H9 (cell line): ENCODE results near the gene ZC3H10. TPM values are rescaled to one million over a fixed set of nuclear protein-coding genes. Genes with fewer than 3 reads are reported as not detected.

Experiments used
- DNase-seq: peaks from one replicate; pipeline ENCODE4 v3.0.0-alpha.2; 2017
- H2AFZ ChIP-seq: one replicate; pipeline ENCODE4 v1.6.1; 2013; ENCODE audit warnings: mild to moderate bottlenecking, low read length, control low read depth, moderate library complexity
- H2AK5ac ChIP-seq: 2 replicates; pipeline ENCODE4 v1.6.1; 2013; ENCODE audit warnings: low read length, control low read depth, mixed read lengths; ENCODE audit not compliant: insufficient read length
- H2BK120ac ChIP-seq: one replicate; pipeline ENCODE4 v1.6.1; 2013; ENCODE audit warnings: low read depth, mild to moderate bottlenecking, low read length, control low read depth, inconsistent platforms; ENCODE audit not compliant: poor library complexity, severe bottlenecking
- H2BK12ac ChIP-seq: 2 replicates; pipeline ENCODE4 v1.6.1; 2013; ENCODE audit warnings: low read length, control low read depth, mixed read lengths, low read depth; ENCODE audit not compliant: insufficient read length
- H2BK15ac ChIP-seq: 2 replicates; pipeline ENCODE4 v1.6.1; 2013; ENCODE audit warnings: low read depth, low read length, control low read depth
- H2BK20ac ChIP-seq: one replicate; pipeline ENCODE4 v1.6.1; 2013; ENCODE audit warnings: low read depth, mild to moderate bottlenecking, low read length, control low read depth, inconsistent platforms; ENCODE audit not compliant: poor library complexity, severe bottlenecking
- H2BK5ac ChIP-seq: 2 replicates; pipeline ENCODE4 v1.6.1; 2013; ENCODE audit warnings: low read length, control low read depth, mixed read lengths; ENCODE audit not compliant: insufficient read length
- H3K14ac ChIP-seq: 2 replicates; pipeline ENCODE4 v1.6.1; 2013; ENCODE audit warnings: low read length, control low read depth; ENCODE audit not compliant: insufficient read depth
- H3K18ac ChIP-seq: 2 replicates; pipeline ENCODE4 v1.6.1; 2013; ENCODE audit warnings: low read depth, mild to moderate bottlenecking, mixed read lengths, low read length, control low read depth; ENCODE audit not compliant: insufficient read length
- H3K23ac ChIP-seq: 2 replicates; pipeline ENCODE4 v1.6.1; 2013; ENCODE audit warnings: low read length, control low read depth, mixed read lengths, low read depth; ENCODE audit not compliant: insufficient read length
- H3K23me2 ChIP-seq: 2 replicates; pipeline ENCODE4 v1.6.1; 2013; ENCODE audit warnings: low read depth, mild to moderate bottlenecking, mixed read lengths, low read length, control low read depth; ENCODE audit not compliant: insufficient read length, poor library complexity, severe bottlenecking
- H3K27ac ChIP-seq: 2 replicates; pipeline ENCODE4 v1.5.1; 2013; ENCODE audit warnings: low read length, control low read depth, mixed read lengths, low read depth; ENCODE audit not compliant: insufficient read length
- H3K27me3 ChIP-seq: 2 replicates; pipeline ENCODE4 v1.6.1; 2013; ENCODE audit warnings: low read length, control low read depth, inconsistent platforms; ENCODE audit not compliant: insufficient read depth
- H3K4ac ChIP-seq: 2 replicates; pipeline ENCODE4 v1.6.1; 2013; ENCODE audit warnings: low read depth, mild to moderate bottlenecking, control low read depth, inconsistent platforms, low read length, moderate library complexity
- H3K4me1 ChIP-seq: 2 replicates; pipeline ENCODE4 v1.6.1; 2013; ENCODE audit warnings: low read length, control low read depth, inconsistent platforms; ENCODE audit not compliant: insufficient read depth
- H3K4me2 ChIP-seq: 2 replicates; pipeline ENCODE4 v1.6.1; 2013; ENCODE audit warnings: low read length, control low read depth, mixed read lengths; ENCODE audit not compliant: insufficient read length, insufficient read depth
- H3K56ac ChIP-seq: 2 replicates; pipeline ENCODE4 v1.6.1; 2013; ENCODE audit warnings: low read depth, mild to moderate bottlenecking, mixed read lengths, low read length, control low read depth; ENCODE audit not compliant: insufficient read length
- H3K79me1 ChIP-seq: 2 replicates; pipeline ENCODE4 v1.6.1; 2013; ENCODE audit warnings: low read depth, mild to moderate bottlenecking, moderate library complexity, low read length, control low read depth, inconsistent platforms; ENCODE audit not compliant: insufficient read depth, poor library complexity, severe bottlenecking
- H3K79me2 ChIP-seq: 2 replicates; pipeline ENCODE4 v1.6.1; 2013; ENCODE audit warnings: low read length, control low read depth, inconsistent platforms; ENCODE audit not compliant: insufficient read depth
- H3K9ac ChIP-seq: 2 replicates; pipeline ENCODE4 v1.6.1; 2013; ENCODE audit warnings: low read length, control low read depth, mixed read lengths; ENCODE audit not compliant: insufficient read length; ENCODE audit errors: extremely low read depth
- H3K9me3 ChIP-seq: one replicate; pipeline ENCODE4 v1.6.1; 2013; ENCODE audit warnings: low read depth, low read length, inconsistent platforms; ENCODE audit not compliant: control insufficient read depth
- H3T11ph ChIP-seq: one replicate; pipeline ENCODE4 v1.6.1; 2013; ENCODE audit warnings: mild to moderate bottlenecking, low read length, control low read depth, inconsistent platforms
- H4K20me1 ChIP-seq: one replicate; pipeline ENCODE4 v1.6.1; 2013; ENCODE audit not compliant: control insufficient read depth, insufficient read length, insufficient read depth
- H4K5ac ChIP-seq: 2 replicates; pipeline ENCODE4 v1.6.1; 2013; ENCODE audit warnings: low read depth, mild to moderate bottlenecking, mixed read lengths, low read length, control low read depth; ENCODE audit not compliant: insufficient read length
- H4K8ac ChIP-seq: replicated peaks from 2 replicates; pipeline ENCODE4 v1.6.1; 2013; ENCODE audit warnings: low read length, control low read depth, mixed read lengths, low read depth; ENCODE audit not compliant: insufficient read length
- H4K91ac ChIP-seq: 2 replicates; pipeline ENCODE4 v1.6.1; 2013; ENCODE audit warnings: low read depth, mild to moderate bottlenecking, moderate library complexity, mixed read lengths, low read length, control low read depth; ENCODE audit not compliant: insufficient read length
- H3K27ac Mint-ChIP-seq, 3 experiments: 2 replicates in 2 of 3; 3 replicates in 1 of 3; pipeline ENCODE4 v1.8.0; 2020 to 2021; ENCODE audit warnings: mixed read lengths in 3 of 3, mild to moderate bottlenecking in 1 of 3, moderate library complexity in 1 of 3
- H3K27me3 Mint-ChIP-seq: 2 replicates; pipeline ENCODE4 v1.8.0; 2021; ENCODE audit warnings: low read depth, mild to moderate bottlenecking, moderate library complexity, mixed read lengths
- H3K36me3 Mint-ChIP-seq, 3 experiments: 2 replicates in 2 of 3; 3 replicates in 1 of 3; pipeline ENCODE4 v1.8.0; 2020 to 2021; ENCODE audit warnings: low read depth in 3 of 3, mixed read lengths in 3 of 3; ENCODE audit not compliant: insufficient read depth in 1 of 3
- H3K4me1 Mint-ChIP-seq, 2 experiments: 2 replicates each; pipeline ENCODE4 v1.8.0; 2020; ENCODE audit warnings: mixed read lengths in 2 of 2
- H3K4me3 Mint-ChIP-seq, 2 experiments: 2 replicates in 1 of 2; 3 replicates in 1 of 2; pipeline ENCODE4 v1.8.0; 2020 to 2021; ENCODE audit warnings: mild to moderate bottlenecking in 2 of 2, mixed read lengths in 2 of 2, moderate library complexity in 1 of 2
- H3K9me3 Mint-ChIP-seq, 2 experiments: 2 replicates in 1 of 2; 3 replicates in 1 of 2; pipeline ENCODE4 v1.8.0; 2020; ENCODE audit warnings: mild to moderate bottlenecking in 2 of 2, mixed read lengths in 2 of 2, moderate library complexity in 1 of 2
- WGBS: extraction: QIAGEN DNeasy Blood & Tissue Kit; methylation state at CpG from one replicate; pipeline ENCODE4 v1.1.7; 2013; ENCODE audit warnings: missing lambda C conversion rate, low lambda C conversion rate, mixed read lengths; ENCODE audit not compliant: insufficient read length; ENCODE audit errors: extremely low coverage; 5-methylcytosine and 5-hydroxymethylcytosine counted together
- total RNA-seq: library from RNA; stranded (reverse); gene quantifications from 2 replicates; pipeline ENCODE4 v1.2.1, GENCODE V29; 2021
- TF ChIP-seq, protein P1 (sequence below): fragments of 200-600 bp; sonication (generic); conservative IDR thresholded peaks from 3 replicates; pipeline ENCODE4 v1.8.0; 2021; ENCODE audit warnings: antibody characterized with exemption, mild to moderate bottlenecking

Gene ZC3H10
- total RNA-seq, 1 experiment from 2014 or later = 9.4 TPM

DNA sequence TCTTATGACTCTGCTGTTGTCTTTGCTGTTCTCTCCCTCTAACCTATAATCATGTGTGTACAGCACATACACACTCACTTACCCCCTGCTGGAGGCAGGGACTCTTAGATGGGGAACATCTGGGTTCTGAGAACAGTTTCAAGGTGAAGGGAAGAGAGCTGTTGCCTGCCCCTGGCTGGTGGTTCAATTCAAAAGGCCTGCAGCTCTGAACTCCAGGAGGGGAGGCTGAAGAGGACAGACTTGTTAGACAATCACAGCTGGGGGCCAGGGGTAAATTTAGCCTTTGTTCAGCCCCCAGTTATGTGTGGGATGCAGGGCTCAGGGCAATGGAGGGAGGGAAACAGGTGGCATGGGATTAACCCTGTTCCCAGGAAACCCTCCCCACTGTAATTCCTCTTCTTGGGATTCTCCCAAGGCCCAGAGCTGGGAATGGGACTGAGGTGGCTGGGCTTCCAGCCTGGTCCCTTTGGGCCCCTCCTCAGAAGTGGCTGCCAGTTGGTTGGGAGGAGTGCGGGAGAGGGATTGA lies 36.2 kb downstream of the ZC3H10 start:
- Histone ChIP-seq H3K23ac (no peak overlapping the region), H3K27ac (no peak overlapping the region), H2BK5ac (no peak overlapping the region), H2BK12ac (no peak overlapping the region), H3K79me1 (no peaks in the 10 kb centered on the region), H3K18ac (no peak overlapping the region), H2BK120ac (no peak overlapping the region), H4K91ac (no peak overlapping the region), H3K56ac (no peak overlapping the region), H3K4ac (no peak overlapping the region), H3K27me3 (no peaks in the 10 kb centered on the region), H4K20me1 (no peaks in the 10 kb centered on the region), H3K9me3 (no peaks in the 10 kb centered on the region), H2AK5ac (no peak overlapping the region), H2AFZ (no peak overlapping the region), H3K79me2 (peaks cover 3% of the 10 kb centered on the region; the same call in 1 of the 2 replicates), H3K4me1 (0 out of 2 replicates have a peak, but pooled peaks cover 2% of the 10 kb centered on the region), H3K9ac (no peak overlapping the region), H4K5ac (no peak overlapping the region), H3T11ph (no peak overlapping the region), H4K8ac (no peak overlapping the region), H3K4me2 (no peak overlapping the region), H2BK15ac (no peak overlapping the region), H2BK20ac (no peak overlapping the region), H3K14ac (no peak overlapping the region), H3K23me2 (peaks cover 22% of the 10 kb centered on the region)
- Mint-ChIP-seq H3K27ac (peak overlapping the region; percentile 55 to 85 (median 62); a peak in 3 of 7 replicates), H3K9me3 (peaks cover 0 to 4% of the 10 kb centered on the region in 2 experiments; a peak in 3 of 5 replicates), H3K27me3 (peaks cover 4% of the 10 kb centered on the region; the same call in 1 of the 2 replicates), H3K4me3 (peak overlapping the region; percentile 21 to 64; a peak in 3 of 5 replicates), H3K4me1 (peaks cover 30 to 40% of the 10 kb centered on the region in 2 experiments), H3K36me3 (peaks cover 24 to 34% (median 33%) of the 10 kb centered on the region in 3 experiments)
- no peak for DNase-seq
- WGBS = no CpG with 5 or more reads among the region's 1 CpG
- TF ChIP-seq, protein P1, sequence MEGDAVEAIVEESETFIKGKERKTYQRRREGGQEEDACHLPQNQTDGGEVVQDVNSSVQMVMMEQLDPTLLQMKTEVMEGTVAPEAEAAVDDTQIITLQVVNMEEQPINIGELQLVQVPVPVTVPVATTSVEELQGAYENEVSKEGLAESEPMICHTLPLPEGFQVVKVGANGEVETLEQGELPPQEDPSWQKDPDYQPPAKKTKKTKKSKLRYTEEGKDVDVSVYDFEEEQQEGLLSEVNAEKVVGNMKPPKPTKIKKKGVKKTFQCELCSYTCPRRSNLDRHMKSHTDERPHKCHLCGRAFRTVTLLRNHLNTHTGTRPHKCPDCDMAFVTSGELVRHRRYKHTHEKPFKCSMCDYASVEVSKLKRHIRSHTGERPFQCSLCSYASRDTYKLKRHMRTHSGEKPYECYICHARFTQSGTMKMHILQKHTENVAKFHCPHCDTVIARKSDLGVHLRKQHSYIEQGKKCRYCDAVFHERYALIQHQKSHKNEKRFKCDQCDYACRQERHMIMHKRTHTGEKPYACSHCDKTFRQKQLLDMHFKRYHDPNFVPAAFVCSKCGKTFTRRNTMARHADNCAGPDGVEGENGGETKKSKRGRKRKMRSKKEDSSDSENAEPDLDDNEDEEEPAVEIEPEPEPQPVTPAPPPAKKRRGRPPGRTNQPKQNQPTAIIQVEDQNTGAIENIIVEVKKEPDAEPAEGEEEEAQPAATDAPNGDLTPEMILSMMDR = no peak
